K562 (cell line): ENCODE results near the gene RAB4B. TPM values are rescaled to one million over a fixed set of nuclear protein-coding genes. Genes with fewer than 3 reads are reported as not detected.

Experiments used
- CC2D1A ChIP-seq: fragments of 450-650 bp; IDR thresholded peaks from 2 replicates; pipeline ENCODE4 v1.6.1; 2017; ENCODE audit warnings: mild to moderate bottlenecking
- CEBPG ChIP-seq, 3 experiments: fragments of 200-800 bp in 1 of 3; sonication (Bioruptor generic) in 1 of 3; sonication (generic) in 1 of 3; formaldehyde crosslinking in 1 of 3; IDR thresholded peaks in 2 of 3; conservative IDR thresholded peaks in 1 of 3; 2 replicates each; pipeline versions ENCODE4 v1.6.1 to v1.8.0; 2016 to 2022; ENCODE audit warnings: missing compliant biosample characterization in 2 of 3, missing genetic modification characterization in 2 of 3, mild to moderate bottlenecking in 1 of 3, missing genetic modification reagents in 1 of 3
- FOXM1 ChIP-seq, 2 experiments: fragments of 450-650 bp in 1 of 2; sonication (generic) in 1 of 2; formaldehyde crosslinking in 1 of 2; IDR thresholded peaks; 2 replicates each; pipeline versions ENCODE4 v1.6.1 to v1.9.0; 2017 to 2022; ENCODE audit warnings: low read depth in 2 of 2, mild to moderate bottlenecking in 2 of 2, missing genetic modification reagents in 1 of 2, moderate library complexity in 1 of 2
- LARP7 ChIP-seq: fragments of 450-650 bp; IDR thresholded peaks from 2 replicates; pipeline ENCODE4 v1.6.1; 2016
- MEF2D ChIP-seq: conservative IDR thresholded peaks from 2 replicates; pipeline ENCODE4 v1.6.1; 2016; ENCODE audit warnings: low read depth, missing genetic modification characterization, missing compliant biosample characterization
- MIER1 ChIP-seq: fragments of 450-650 bp; IDR thresholded peaks from 2 replicates; pipeline ENCODE4 v1.6.1; 2016; ENCODE audit warnings: antibody characterized with exemption, mild to moderate bottlenecking, low read depth
- PCBP1 ChIP-seq: fragments of 200-400 bp; formaldehyde crosslinking; IDR thresholded peaks from 2 replicates; pipeline ENCODE4 v1.6.1; 2018; ENCODE audit warnings: mild to moderate bottlenecking, low read depth, low read length; ENCODE audit not compliant: poor library complexity, severe bottlenecking
- PHF21A ChIP-seq: fragments of 450-650 bp; IDR thresholded peaks from 2 replicates; pipeline ENCODE4 v1.6.1; 2017; ENCODE audit warnings: low read depth, borderline replicate concordance
- RFX7 ChIP-seq: fragments of 250-450 bp; sonication (Bioruptor Pico); IDR thresholded peaks from 2 replicates; pipeline ENCODE4 v1.5.1; 2021; ENCODE audit warnings: mild to moderate bottlenecking
- SMARCA5 ChIP-seq: fragments of 450-650 bp; IDR thresholded peaks from 2 replicates; pipeline ENCODE4 v1.6.1; 2016
- SMARCB1 ChIP-seq: IDR thresholded peaks from 2 replicates; pipeline ENCODE4 v1.6.1; 2011; ENCODE audit warnings: improper control_type of control experiment, low read depth; ENCODE audit not compliant: insufficient read length
- SRSF9 ChIP-seq: fragments of 200-400 bp; formaldehyde crosslinking; IDR thresholded peaks from 2 replicates; pipeline ENCODE4 v1.6.1; 2017; ENCODE audit warnings: low read depth, low read length, borderline replicate concordance
- TCF3 ChIP-seq: sonication (generic); formaldehyde crosslinking; IDR thresholded peaks from 2 replicates; pipeline ENCODE4 v1.4.0; 2020; ENCODE audit warnings: mild to moderate bottlenecking, missing genetic modification reagents
- TCF7L2 ChIP-seq: fragments of 150-350 bp; IDR thresholded peaks from 2 replicates; pipeline ENCODE4 v1.6.1; 2016; ENCODE audit warnings: low read depth, mild to moderate bottlenecking, low read length, moderate library complexity
- ZZZ3 ChIP-seq: fragments of 450-650 bp; IDR thresholded peaks from 2 replicates; pipeline ENCODE4 v1.6.1; 2016; ENCODE audit warnings: antibody characterized with exemption, mild to moderate bottlenecking, moderate library complexity
- polyA plus RNA-seq, 8 experiments: library from polyadenylated mRNA; depleted of rRNA in 4 of 8; stranded (reverse) in 5 of 8; unstranded in 3 of 8; fragments of >200 nt; fragmentation: Nextera tagmentation in 2 of 8; fragmentation: Illumina TruSeq in 1 of 8; extraction: Ambion mirVana in 2 of 8; extraction: Trizol in 1 of 8; gene quantifications; 2 replicates each; pipeline versions ENCODE4 v1.2.1 to v1.2.3, GENCODE V29; 2011 to 2014; ENCODE audit warnings: inconsistent platforms in 1 of 8, missing spikeins in 1 of 8
- total RNA-seq, 7 experiments: library from RNA; depleted of rRNA in 6 of 7; stranded (reverse); fragments of >200 nt in 6 of 7; fragmentation: Illumina TruSeq in 2 of 7; extraction: Trizol in 2 of 7; gene quantifications; 2 replicates each; pipeline versions ENCODE4 v1.2.1 to v1.2.3, GENCODE V29; 2011 to 2021; ENCODE audit warnings: low replicate concordance in 1 of 7
- TF ChIP-seq, protein P1 (sequence below): fragments of 450-650 bp; IDR thresholded peaks from 2 replicates; pipeline ENCODE4 v1.6.1; 2018; ENCODE audit not compliant: partially characterized antibody
- TF ChIP-seq, protein P2 (sequence below): fragments of 450-650 bp; IDR thresholded peaks from 2 replicates; pipeline ENCODE4 v1.7.1; 2018; ENCODE audit warnings: mild to moderate bottlenecking, low read depth; ENCODE audit not compliant: partially characterized antibody
- TF ChIP-seq, protein P3 (sequence below): sonication (generic); formaldehyde crosslinking; IDR thresholded peaks from 2 replicates; pipeline ENCODE4 v1.4.0; 2020; ENCODE audit warnings: mild to moderate bottlenecking, missing genetic modification reagents

Gene RAB4B
- total and polyA plus RNA-seq, 9 of the 15 experiments (the other 6 are each of a cell fraction or from before 2014, with no cell fraction given) = 0.28 to 20.4 (median 9.0) TPM

DNA sequence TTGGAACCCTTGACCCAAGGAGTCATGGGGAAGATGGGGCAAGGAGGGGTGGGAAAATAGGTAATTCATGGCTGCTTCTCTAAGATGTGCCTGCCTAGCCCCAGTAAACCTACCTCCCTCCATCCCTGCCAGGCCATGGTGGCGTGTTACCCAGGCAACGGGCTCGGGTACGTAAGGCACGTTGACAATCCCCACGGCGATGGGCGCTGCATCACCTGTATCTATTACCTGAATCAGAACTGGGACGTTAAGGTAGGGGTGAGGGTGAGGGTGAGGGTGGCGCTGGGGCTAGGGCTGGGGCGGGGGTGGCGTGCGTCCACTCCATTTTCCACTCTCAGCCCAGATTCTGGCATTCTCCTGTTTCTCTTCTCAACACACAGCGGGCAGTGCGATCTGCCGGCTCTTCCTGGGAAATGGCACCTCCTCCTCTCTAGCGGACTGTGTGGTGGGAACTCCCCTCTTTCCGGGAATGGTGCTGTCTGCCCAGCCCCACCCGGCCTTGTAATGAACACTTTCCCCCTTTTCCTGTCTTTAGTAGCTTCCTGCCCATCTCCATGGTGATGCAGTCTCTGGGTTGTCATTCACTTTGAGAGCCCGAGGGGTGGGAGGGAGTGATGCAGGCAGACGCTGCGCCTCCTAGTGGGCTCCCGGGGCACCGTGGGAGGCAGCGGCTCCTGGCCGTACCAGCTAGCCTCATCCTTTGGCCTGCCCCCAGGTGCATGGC, 28.5 kb downstream of the RAB4B start (continued):
- no peak for TF ChIP-seq SMARCB1
- no peak for TF ChIP-seq LARP7
- no peak for TF ChIP-seq SRSF9
- TF ChIP-seq FOXM1 (IDR thresholded peaks at IDR 0.05; ENCODE audit: low read depth) = no peak
- no peak for TF ChIP-seq FOXM1 (CRISPR knock-in tag; IDR thresholded peaks at IDR 0.05; ENCODE audit: low read depth)
- TF ChIP-seq, protein P1, sequence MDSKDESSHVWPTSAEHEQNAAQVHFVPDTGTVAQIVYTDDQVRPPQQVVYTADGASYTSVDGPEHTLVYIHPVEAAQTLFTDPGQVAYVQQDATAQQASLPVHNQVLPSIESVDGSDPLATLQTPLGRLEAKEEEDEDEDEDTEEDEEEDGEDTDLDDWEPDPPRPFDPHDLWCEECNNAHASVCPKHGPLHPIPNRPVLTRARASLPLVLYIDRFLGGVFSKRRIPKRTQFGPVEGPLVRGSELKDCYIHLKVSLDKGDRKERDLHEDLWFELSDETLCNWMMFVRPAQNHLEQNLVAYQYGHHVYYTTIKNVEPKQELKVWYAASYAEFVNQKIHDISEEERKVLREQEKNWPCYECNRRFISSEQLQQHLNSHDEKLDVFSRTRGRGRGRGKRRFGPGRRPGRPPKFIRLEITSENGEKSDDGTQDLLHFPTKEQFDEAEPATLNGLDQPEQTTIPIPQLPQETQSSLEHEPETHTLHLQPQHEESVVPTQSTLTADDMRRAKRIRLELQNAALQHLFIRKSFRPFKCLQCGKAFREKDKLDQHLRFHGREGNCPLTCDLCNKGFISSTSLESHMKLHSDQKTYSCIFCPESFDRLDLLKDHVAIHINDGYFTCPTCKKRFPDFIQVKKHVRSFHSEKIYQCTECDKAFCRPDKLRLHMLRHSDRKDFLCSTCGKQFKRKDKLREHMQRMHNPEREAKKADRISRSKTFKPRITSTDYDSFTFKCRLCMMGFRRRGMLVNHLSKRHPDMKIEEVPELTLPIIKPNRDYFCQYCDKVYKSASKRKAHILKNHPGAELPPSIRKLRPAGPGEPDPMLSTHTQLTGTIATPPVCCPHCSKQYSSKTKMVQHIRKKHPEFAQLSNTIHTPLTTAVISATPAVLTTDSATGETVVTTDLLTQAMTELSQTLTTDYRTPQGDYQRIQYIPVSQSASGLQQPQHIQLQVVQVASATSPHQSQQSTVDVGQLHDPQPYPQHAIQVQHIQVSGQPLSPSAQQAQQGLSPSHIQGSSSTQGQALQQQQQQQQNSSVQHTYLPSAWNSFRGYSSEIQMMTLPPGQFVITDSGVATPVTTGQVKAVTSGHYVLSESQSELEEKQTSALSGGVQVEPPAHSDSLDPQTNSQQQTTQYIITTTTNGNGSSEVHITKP = peak; percentile 98
- TF ChIP-seq CEBPG (CRISPR knock-in tag; IDR thresholded peaks at IDR 0.05) = peak; percentile 37; the same call in 1 of the 2 replicates
- TF ChIP-seq CEBPG (tag; conservative IDR thresholded peaks at IDR 0.05 in 1 of 2, IDR thresholded peaks at IDR 0.05 in 1 of 2) = no peak
- no peak for TF ChIP-seq PHF21A
- no peak for TF ChIP-seq SMARCA5
- no peak for TF ChIP-seq RFX7 (CRISPR knock-in tag)
- TF ChIP-seq, protein P2, sequence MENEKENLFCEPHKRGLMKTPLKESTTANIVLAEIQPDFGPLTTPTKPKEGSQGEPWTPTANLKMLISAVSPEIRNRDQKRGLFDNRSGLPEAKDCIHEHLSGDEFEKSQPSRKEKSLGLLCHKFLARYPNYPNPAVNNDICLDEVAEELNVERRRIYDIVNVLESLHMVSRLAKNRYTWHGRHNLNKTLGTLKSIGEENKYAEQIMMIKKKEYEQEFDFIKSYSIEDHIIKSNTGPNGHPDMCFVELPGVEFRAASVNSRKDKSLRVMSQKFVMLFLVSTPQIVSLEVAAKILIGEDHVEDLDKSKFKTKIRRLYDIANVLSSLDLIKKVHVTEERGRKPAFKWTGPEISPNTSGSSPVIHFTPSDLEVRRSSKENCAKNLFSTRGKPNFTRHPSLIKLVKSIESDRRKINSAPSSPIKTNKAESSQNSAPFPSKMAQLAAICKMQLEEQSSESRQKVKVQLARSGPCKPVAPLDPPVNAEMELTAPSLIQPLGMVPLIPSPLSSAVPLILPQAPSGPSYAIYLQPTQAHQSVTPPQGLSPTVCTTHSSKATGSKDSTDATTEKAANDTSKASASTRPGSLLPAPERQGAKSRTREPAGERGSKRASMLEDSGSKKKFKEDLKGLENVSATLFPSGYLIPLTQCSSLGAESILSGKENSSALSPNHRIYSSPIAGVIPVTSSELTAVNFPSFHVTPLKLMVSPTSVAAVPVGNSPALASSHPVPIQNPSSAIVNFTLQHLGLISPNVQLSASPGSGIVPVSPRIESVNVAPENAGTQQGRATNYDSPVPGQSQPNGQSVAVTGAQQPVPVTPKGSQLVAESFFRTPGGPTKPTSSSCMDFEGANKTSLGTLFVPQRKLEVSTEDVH = peak; percentile 25
- TF ChIP-seq, protein P3, sequence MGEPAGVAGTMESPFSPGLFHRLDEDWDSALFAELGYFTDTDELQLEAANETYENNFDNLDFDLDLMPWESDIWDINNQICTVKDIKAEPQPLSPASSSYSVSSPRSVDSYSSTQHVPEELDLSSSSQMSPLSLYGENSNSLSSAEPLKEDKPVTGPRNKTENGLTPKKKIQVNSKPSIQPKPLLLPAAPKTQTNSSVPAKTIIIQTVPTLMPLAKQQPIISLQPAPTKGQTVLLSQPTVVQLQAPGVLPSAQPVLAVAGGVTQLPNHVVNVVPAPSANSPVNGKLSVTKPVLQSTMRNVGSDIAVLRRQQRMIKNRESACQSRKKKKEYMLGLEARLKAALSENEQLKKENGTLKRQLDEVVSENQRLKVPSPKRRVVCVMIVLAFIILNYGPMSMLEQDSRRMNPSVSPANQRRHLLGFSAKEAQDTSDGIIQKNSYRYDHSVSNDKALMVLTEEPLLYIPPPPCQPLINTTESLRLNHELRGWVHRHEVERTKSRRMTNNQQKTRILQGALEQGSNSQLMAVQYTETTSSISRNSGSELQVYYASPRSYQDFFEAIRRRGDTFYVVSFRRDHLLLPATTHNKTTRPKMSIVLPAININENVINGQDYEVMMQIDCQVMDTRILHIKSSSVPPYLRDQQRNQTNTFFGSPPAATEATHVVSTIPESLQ (CRISPR knock-in tag) = no peak
- no peak for TF ChIP-seq MIER1
- no peak for TF ChIP-seq CC2D1A
- TF ChIP-seq PCBP1 = no peak
- TF ChIP-seq TCF3 (CRISPR knock-in tag) = no peak
- peak; percentile 82 for TF ChIP-seq TCF7L2
- no peak for TF ChIP-seq MEF2D (tag)
- no peak for TF ChIP-seq ZZZ3
